HG03095 (cell line): ENCODE measurements around the gene TSPAN12.
A peak's percentile ranks its signal among the peaks of the same experiment; 100 is the strongest.
"Not testable (repeated sequence)": the region's sequence is repeated elsewhere in the genome, so short reads cannot be mapped to it uniquely, and the experiment has no call there.

ENCODE experiments used
- ATAC-seq: cut with Tn5 transposase; IDR thresholded peaks from one replicate; pipeline ENCODE4 v1.9.1; 2021; ENCODE audit warnings: moderate library complexity; ENCODE audit not compliant: unreplicated experiment

The TSPAN12 gene

DNA sequence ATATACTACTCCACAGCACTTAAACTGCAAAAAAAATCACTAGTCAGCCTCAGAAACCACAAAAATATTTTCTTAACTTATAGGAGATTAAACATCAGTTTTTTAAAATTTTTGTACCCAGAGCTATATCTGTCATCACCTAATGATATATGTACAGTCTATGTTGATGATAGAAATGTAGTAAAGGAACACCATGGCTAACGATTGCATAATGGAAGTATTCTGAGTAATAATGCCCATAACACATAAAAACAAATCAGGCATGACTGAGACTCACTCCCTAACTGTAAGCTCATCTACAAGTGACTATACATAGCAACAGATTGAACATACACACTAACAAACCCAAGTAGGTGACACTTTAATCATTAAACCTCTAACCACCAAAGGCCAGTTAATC is 51.3 kb downstream of the TSPAN12 start:
- ATAC-seq: no peak

DNA sequence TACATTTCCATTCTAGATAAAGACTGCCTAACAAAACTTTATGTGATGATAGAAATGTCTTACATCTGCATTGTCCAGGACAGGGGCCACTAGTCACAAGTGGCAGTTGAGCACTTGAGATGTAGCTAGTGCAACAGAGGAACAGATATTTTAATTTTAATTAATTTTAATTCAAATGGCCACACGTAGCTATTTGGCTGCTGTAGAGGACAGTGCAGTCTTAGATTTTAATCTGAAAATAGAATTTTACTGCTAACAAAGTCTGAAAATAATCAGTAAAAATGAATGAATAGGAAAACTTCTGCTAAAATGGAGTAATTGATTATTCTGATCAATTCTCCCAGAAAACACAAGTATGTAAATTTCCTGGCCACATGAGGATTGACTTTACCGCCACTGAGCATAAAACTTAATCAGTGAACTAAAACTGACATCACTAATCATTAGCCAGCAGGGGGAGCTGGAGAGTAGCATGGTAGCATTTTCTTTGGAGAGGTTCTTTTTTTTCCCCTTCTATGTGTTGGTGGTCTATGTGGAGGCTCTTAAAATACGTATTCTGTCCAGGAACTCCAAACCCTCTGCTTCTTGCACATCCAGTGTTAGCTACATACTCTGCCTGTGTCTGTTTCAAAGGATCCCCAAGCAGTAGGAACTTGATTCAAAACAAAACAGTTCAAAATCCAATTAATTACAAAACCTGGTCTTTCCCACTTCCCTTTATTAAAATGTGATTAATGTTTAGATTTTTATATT is 52.1 kb downstream of the TSPAN12 start:
- peak; percentile 83 for ATAC-seq

DNA sequence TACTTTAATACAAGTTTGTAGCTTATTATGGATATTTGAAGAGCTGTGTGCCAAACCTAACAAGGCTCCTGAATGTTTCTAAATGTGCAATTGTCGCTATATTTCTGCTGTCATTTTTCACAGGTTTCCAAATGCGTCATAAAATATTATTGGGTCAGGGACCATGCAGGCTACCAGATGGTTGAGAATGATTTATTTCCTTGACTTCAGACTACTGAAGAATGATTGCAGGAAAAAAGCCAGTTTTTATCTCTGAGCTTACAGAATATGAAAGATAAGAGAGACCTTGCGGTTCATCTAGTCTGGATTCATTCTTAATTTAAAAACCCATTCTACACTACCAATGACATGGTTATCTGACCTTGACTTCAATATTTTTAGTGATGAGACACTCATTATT is 55.2 kb downstream of the TSPAN12 start:
- no peak for ATAC-seq

DNA sequence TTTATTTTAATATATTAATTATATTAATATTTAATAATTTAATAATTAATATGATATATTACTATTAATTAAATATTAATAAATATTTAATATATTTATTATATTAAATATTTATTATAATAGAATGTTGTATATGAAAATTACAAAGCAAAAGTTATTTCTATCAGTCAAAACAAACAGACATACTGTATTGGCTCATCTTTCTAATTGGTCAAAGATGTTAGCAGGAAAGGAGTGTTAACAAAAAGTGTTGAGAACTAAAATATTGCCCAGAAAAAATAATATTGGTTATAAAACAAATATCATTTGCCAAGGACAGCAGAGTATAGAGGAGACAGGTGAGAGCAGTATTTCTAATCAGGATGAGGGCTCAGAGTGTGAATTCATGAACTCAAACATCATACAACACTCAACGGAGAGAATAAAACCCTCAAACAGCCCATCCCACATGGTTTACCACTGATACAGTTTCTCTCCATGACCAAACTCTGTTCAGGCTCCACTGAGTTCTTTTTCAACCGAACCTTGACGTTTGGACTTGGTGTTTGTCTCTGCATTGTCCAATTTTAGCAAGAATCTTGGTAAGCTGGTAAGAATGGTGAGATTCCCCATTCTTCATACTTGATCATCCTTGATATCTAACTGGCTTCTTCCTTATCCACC is 58.0 kb downstream of the TSPAN12 start:
- ATAC-seq: no peak

DNA sequence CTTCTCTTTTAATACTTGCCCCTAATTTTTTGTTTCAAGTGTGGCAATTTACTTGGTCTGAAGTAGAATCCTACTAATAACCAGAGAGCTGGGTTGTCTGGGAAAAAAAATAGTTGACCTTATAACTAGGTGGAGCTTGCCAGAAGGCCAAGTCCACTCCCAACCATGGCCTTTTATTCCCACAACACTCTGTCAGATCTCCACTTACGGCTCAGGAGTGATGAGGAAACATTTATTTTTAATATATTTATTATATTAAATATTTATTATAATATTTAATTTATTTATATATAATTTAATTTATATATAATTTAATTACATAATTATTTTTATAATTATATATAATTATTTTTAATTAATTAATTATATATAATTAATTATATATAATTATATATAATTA is 58.8 kb downstream of the TSPAN12 start:
- no peak for ATAC-seq

DNA sequence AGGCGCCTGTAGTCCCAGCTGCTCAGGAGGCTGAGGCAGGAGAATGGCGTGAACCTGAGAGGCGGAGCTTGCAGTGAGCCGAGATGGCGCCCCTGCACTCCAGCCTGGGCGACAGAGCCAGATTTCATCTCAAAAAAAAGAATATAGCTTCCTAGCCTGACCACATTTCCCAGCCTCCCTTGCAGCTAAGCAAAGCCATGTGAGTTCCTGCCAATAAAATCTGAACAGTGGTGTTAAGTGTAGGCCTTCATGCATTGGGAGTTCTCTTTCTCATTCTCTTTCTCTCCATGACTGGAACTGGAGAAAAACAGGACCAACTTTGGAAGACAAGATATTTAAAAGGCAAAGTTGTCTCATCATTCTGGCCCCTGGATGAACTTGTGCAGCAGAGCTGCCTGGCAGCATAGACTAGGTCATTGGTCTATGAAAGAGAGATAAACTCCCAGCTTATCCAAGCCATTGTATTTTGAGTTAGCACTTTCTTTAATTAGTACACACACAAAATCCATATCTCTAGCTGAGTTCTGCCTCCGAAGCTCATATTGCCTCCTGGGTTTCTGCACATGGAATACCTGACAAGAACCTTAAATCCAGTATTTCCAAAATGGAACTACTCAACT is 60.8 kb downstream of the TSPAN12 start:
- no peak for ATAC-seq

DNA sequence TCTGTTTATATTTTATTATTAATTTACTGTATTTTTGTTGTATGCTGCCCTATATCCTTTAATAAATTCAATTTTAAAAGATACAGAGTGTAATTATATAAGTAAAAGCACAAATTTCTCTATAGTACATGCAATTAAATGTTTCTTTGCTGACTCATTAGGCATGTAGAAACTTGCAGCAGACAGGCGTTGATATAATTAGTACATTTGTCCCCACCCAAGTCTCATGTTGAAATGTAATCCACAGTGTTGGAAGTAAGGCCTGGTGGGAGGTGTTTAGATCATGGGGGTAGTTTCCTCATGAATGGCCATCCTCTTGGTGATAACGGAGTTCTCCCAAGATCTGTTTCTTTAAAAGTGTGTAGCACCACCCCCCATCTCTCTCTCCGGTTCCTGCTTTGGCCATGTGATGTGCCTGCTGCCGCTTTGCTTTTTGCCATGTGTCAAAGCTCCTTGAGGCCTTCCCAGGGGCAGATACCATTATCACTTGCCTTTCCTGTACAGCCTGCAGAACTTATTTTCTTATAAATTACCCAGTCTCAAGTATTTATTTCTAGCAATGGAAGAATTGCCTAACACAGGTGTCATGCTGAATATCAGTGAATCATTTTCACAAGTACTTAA is 63.7 kb downstream of the TSPAN12 start:
- no peak for ATAC-seq

DNA sequence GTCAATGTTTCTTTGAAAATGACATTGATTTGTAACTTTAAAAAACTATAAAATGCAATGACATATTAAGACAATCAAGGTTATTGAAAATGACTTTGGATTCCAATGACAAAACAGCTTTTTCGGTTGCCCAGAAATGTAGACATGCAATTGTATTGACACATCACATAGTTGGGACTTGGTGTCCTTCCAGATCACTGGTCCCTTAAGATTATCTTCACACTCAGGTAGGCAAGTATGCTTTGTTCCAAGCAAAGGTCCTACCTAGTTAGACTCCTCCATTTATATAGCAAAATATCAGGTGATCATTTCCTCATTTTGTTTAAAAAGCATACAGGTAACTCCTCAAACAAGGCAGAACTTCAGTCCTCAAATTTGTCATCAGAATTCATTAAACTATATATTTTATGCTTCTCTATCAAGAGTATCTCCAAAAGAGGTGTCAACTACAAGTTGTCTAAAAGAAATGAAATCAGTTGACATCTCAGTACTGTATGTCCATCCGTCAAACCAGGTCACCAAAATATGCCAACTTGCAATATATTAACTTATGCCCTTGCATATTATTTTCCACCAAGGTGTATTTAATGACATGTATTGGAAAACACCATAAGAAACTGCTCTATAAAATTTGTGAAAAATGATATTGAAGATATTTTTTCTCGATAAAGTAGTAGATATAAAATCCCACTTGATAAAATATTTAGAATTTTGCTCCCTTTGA is 64.6 kb downstream of the TSPAN12 start:
- ATAC-seq: no peak

DNA sequence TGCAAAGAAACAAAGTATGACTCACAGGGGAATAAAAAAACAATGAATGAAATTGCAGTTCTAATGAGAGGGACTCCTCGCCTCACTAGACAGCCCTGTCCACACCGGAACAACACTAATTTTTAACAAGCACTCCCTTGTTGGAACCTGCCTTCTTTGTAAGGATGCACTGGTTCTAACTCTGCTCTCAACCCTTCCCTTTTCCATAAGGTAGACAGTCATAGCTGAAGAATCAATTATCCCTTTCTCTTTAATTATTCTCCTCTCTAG is 65.1 kb downstream of the TSPAN12 start:
- no peak for ATAC-seq

DNA sequence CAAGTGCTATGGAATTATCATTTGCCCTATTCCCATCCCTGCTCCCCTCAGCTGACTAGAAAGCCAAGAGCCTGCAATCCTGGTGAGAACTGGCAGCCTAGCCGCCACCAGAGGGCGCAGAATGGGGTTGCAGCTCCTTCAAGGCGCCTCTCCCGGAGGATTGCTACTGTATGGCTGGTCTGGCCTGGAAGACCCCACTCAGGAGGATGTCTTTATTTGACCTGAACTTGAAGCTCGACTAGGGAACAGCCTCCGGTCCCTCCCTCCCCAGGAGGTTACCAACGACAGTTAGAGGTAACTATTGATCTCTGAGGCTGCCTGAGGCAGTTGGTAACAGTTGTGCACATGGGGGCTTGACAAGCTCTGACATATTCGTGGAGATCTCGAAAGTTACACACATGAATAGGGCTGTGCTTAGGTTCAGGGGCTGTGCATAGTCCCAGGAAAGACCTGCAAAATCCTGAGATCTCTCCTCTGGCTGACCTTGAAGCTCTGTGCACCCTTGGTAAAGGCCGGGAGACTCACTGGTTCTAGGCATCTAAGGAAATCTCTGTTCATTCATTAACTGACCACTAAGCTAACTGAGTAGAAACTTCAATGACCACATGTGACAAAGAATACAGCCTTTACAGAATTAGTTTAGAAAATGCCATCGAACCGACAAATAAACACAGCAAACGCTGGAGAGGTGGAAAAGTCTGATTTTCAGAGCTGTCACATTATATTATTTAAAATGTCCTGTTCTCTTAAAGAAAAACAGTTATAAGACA is 65.7 kb downstream of the TSPAN12 start:
- ATAC-seq: peak; percentile 91

DNA sequence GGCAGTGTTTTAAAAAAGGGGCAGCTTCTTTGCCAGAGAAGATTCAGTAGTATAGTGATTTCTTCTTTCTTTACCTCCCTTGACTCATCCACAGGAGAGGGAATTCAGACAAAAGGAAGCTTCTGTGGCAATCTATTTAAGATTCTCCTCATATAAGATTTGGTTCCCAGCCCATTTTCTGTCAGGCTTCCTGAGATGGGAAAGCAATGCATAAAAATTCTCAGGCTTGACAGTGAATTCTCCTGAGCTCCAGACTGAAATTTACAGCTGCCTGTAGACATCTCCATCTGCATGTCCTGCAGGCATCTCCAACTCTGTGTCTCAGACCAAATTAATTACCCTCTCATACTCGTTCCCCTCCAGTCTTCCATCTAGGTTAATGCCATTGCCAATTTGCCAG is 72.8 kb downstream of the TSPAN12 start:
- no peak for ATAC-seq

DNA sequence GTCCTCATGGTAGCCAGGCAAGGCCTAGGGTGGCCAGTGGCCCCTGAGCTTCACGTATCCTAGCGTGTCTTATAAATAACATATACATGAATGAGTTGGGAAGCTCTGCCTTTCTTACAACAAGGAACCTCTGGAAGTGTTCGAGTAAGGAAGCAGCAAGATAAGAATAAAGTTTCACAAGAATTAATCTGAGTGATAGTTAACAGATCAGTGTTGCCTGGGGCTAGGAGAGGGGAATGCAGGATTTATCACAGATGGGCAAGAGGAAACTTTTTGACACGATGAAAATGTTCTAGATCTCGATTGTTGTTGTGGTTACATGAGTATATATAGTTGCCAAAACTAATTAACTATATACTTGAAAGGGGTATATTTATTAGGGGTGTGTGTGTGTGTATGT is 74.2 kb downstream of the TSPAN12 start:
- ATAC-seq: no peak

DNA sequence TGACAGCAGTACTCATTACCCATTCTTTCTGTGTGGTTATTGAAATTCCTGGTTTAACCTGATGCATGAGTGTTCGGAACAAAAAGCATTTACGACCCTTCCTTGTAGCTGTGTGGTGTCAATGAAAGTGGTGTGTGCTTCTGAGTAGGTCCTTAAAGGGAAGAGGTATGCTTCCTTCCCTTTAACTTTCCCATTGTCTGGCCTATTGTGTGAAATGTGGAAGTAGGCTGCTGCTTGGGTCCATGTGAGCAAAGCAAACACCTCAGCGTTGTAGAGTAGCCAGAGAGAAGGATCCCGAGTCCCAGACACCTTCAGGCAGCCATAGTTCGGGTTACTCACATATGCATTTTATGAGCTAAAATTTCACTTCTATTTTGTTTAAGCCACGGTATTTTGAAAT is 74.7 kb downstream of the TSPAN12 start:
- ATAC-seq: no peak

DNA sequence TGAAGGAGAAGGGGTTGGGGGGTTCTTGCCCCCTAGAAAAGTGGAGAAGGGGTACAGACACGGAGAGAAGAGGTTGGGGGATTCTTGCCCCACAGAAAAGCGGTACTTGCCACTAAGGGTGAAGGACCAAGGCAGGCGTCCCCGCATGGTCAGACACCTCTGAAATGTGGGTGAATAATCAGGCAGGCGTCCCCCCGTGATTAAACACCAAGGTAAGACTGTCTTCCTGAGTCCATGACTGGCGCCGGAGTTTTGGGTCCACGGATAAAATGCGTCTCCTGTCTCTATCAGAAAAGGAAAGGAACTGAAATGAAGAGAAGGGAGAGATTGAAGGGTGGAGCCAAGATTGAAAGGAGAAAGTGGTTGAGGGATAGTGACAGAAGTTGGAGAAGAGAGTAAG is 76.0 kb downstream of the TSPAN12 start:
- ATAC-seq: not testable (repeated sequence)

DNA sequence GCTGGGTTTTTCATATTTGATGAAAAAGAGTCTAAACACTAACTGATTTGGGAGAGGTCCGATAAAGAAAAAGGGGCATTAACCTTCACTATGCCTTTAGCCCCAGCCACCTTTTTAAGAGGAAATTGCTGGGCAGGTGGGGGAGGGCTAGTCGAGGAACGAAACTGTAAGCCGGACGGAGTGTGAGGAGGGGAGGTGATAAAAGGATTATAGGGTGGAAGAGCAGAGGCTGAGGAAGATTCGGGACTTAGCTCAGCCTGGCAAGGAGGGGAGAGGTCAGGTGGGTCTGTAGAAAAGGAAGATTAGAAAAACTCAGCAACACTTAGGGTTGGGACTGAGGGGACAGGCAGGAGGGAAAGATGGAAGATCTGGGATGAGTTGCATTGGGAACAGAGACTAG is 77.0 kb downstream of the TSPAN12 start:
- ATAC-seq: no peak

DNA sequence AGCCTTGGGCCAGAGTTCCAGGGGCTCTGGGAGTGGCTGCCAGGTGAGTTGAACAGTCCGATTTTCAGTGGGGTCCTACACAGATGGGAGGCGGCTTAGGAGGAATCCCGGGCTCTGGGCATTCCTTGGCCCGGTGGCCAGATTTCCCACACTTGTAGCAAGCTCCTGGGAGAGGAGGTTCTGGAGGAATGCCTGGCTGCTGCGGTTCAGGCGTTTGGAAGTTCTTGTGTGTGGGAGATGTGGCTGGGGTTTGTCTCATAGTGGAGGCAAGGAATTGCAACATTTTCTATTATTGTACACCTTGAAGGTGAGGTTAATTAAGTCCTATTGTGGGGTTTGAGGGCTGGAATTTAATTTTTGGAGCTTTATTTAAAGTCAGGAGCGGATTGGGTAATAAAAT is 77.5 kb downstream of the TSPAN12 start:
- not testable (repeated sequence) for ATAC-seq

DNA sequence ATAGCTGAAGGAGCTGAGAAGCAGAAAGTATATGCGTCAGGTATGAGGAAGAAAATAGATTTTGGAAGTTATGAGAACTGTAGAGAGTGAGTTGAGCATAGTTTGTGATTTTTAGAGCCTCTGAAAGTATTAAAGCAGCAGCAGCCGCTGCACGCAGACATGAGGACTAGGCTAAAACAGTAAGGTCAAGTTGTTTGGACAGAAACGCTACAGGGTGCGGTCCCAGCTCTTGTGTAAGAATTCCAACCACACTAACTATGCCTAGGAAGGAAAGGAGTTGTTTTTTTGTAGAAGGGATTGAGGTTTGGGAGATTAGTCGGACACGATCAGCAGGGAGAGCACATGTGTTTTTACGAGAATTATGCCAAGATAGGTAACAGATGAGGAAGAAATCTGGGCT is 78.9 kb downstream of the TSPAN12 start:
- not testable (repeated sequence) for ATAC-seq

DNA sequence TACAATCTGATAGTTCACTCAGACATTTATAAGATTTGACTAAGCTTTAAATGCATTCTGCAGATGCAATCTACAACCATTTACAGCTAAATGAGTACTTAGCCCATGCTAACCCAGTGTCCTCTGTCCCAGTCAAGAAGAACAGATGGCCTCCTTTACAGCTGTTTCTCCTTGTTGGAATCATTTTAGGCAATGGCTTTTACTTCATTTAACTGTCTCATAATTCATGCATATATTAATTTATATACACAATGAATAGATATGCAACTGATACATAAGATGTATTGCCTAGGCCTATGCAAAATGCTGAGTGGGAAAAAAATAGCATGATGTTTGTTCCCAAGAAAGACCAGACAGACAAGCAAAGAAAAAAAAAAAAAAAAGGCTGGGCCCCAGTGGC is 82.2 kb downstream of the TSPAN12 start:
- no peak for ATAC-seq

DNA sequence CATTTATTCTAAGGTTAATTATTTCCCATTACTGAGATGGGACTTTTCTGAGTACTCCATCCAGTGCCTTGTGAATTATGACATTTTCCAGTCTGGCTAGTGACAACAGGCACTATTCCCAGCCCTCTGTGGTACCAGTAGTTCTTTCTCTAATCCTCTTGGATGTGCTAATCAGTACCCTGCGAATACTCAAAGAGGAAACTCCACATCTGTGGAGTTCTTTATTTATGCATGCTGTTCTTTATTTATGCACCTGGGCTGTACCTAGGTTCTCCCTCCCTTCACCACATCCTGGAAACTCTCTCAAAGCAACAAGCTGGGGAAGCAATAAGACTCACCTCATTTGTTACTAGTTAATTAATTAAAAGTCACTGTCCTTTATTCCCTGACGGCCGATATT is 83.5 kb downstream of the TSPAN12 start:
- ATAC-seq: no peak

DNA sequence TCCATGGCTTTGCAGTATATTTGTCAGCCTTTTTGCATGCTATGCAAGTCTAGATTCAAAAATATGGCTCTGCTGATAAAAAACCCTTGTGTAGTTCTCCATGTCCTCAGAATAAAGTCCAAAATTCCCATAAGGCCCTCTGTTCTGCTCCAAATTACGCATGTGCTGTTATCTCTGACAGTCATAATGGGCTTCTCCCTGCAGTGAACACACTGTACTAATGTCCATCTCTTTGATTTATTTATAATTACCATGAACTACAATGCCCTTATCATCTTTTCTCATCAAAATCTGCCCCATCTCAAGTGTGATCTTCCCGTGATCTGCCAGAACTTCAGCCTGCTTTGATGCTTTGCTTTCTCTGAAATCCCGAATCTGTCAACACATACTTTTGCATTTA is 87.7 kb downstream of the TSPAN12 start:
- ATAC-seq: no peak

DNA sequence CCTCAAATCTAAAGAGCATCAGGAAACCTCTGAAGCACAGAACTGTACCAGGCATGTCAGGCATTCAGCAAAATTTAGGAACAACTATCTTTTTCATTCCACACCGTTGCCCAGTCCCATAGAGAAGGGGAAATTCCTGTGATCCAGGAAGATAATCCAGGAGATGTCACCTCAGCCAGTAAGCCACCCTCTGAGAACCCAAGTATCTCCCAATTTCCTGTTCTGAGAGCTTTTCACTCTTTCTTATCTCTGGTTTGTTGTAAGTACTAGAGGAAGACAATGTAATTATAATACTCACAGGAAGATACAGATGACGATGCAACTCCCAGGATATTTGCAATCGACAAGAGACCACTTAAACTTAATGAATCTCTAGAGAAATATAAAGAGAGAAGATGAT is 97.1 kb downstream of the TSPAN12 start:
- no peak for ATAC-seq
